Measurements from ENCODE around the gene SREBF2.
"Not testable (repeated sequence)": the region's sequence is repeated elsewhere in the genome, so short reads cannot be mapped to it uniquely, and the experiment has no call there.

SREBF2 gene

GRCh38 chr22:41842996-41843970 is 10.4 kb downstream of the SREBF2 start:
- no peak for DNase-seq (ENCODE audit: low read depth)

- no peak for DNase-seq (ENCODE audit: low read depth)
Measured at GRCh38 chr22:41844036-41844435, 11.1 kb downstream of the SREBF2 start.

GRCh38 chr22:41844513-41844912 is 11.6 kb downstream of the SREBF2 start:
- DNase-seq (ENCODE audit: low read depth) = no peak

- DNase-seq (ENCODE audit: low read depth) = no peak
Measured at GRCh38 chr22:41845380-41846267, 12.7 kb downstream of the SREBF2 start.

- DNase-seq (ENCODE audit: low read depth) = no peak
Measured at GRCh38 chr22:41846268-41846987, 13.5 kb downstream of the SREBF2 start.

GRCh38 chr22:41847300-41847699 is 14.4 kb downstream of the SREBF2 start:
- DNase-seq (ENCODE audit: low read depth) = no peak

GRCh38 chr22:41848468-41848867 is 15.6 kb downstream of the SREBF2 start:
- no peak for DNase-seq (ENCODE audit: low read depth)

GRCh38 chr22:41856469-41856868 is 23.6 kb downstream of the SREBF2 start:
- no peak for DNase-seq (ENCODE audit: low read depth)

GRCh38 chr22:41857155-41857859 is 24.4 kb downstream of the SREBF2 start:
- peak; percentile 78 for DNase-seq (ENCODE audit: low read depth)

- no peak for DNase-seq (ENCODE audit: low read depth)
Measured at GRCh38 chr22:41857860-41858199, 24.9 kb downstream of the SREBF2 start.

- peak; percentile 50 for DNase-seq (ENCODE audit: low read depth)
Measured at GRCh38 chr22:41862160-41862529, 29.2 kb downstream of the SREBF2 start.

- peak; percentile 22 for DNase-seq (ENCODE audit: low read depth)
Measured at GRCh38 chr22:41862530-41863266, 29.8 kb downstream of the SREBF2 start.

- DNase-seq (ENCODE audit: low read depth) = no peak
Measured at GRCh38 chr22:41863472-41863871, 30.6 kb downstream of the SREBF2 start.

- no peak for DNase-seq (ENCODE audit: low read depth)
Measured at GRCh38 chr22:41868556-41868955, 35.7 kb downstream of the SREBF2 start.

GRCh38 chr22:41870081-41870480 is 37.2 kb downstream of the SREBF2 start:
- not testable (repeated sequence) for DNase-seq (ENCODE audit: low read depth)

- DNase-seq (ENCODE audit: low read depth) = no peak
Measured at GRCh38 chr22:41870786-41871185, 37.9 kb downstream of the SREBF2 start.

GRCh38 chr22:41873391-41873790 is 40.5 kb downstream of the SREBF2 start:
- peak; percentile 18 for DNase-seq (ENCODE audit: low read depth)

- no peak for DNase-seq (ENCODE audit: low read depth)
Measured at GRCh38 chr22:41874090-41874489, 41.2 kb downstream of the SREBF2 start.

- no peak for DNase-seq (ENCODE audit: low read depth)
Measured at GRCh38 chr22:41875531-41876270, 42.8 kb downstream of the SREBF2 start.

- no peak for DNase-seq (ENCODE audit: low read depth)
Measured at GRCh38 chr22:41876275-41876674, 43.4 kb downstream of the SREBF2 start.
